DMS53 treated with DMSO at 0.1 percent for 48 hours (cell line): ENCODE results near the gene CRYGN.

Experiments used
- DNase-seq: peaks from one replicate; lab custom pipeline; 2025; ENCODE audit not compliant: unreplicated experiment; lab: John Stamatoyannopoulos, UW

Gene CRYGN

GRCh38 chr7:151427705-151428377 lies 12.1 kb downstream of the CRYGN start:
- peak; percentile 83 for DNase-seq

DNA sequence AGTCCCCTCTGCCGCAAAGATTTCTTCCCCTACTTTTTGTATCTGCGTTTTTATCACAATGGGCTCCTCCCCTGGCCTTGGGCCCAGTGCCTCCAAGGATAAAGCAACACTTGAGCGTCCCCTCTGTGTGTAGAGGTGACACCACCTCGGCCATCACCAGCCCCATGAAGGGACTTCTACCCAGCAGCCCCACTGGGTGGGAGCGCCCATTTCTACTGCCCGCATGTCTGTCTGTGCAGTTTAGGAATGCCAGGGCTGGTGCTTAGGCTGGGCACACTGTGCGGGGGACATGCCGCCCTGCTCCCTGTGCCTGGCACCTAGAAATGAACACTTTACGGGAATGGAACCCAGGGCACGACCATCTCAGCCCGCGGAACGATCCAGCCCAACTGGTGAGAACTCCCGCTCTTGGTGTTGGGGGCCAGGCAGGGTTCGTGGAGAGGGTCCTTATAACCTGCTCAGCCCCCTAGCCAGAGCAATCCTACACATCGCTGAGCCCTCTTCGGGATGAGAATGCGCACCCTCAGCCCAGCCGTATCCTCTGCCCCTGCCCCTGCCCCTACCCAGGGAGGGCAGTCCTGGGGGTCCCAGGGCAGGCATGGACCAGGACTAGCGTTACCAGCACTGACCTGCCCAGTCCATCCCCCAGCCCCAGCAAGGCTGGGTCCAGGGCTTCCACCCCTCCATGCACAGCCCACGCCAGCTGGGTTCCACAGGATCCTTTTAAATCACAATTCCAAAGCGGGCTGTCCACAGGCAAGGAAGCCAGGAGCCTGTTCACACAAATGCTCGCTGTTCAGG lies 12.8 kb downstream of the CRYGN start:
- no peak for DNase-seq

DNA sequence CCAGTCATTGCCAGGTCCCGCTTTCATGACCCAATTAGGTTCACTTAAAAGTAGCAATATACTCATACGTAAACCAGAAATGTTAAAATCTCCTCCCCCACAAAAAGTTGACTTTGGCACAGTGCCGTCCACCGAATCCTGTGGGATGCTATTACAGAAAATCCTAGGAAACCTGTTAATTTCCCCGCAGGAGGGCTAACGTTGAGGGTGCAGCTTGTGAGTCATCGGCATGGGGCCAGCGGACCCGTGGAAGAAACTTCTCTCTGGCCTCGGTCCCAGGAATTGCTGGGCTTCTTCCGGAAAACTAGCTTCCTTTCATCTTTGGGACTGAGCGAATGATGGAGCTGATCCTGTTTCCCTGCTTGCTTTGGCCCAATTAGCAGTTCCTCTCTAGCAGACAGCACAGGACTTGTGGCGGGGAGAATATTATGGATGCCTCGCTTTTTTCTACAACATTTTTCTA lies 13.5 kb downstream of the CRYGN start:
- DNase-seq, result no peak

- DNase-seq, result no peak
Measured at GRCh38 chr7:151425670-151426440, 14.1 kb downstream of the CRYGN start.

DNA sequence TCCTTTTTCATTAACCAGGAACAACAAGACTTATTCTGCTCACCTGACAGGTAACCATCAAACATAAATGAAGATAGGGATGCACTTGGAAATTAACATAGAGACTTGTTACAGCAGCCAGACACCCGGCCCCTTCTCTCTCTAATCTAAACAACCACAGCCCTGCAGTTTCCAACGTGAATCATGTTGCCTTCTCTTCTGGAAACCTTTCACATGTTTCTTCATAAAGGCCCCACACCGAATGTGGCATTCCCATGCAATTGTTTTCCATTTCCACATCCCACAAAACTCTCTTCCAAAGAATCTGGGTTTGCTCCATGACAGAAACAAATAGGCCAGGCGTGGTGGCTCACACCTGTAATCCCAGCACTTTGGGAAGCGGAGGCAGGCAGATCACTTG lies 15.1 kb downstream of the CRYGN start:
- DNase-seq, result no peak

GRCh38 chr7:151423936-151424335 lies 16.0 kb downstream of the CRYGN start:
- no peak for DNase-seq

GRCh38 chr7:151423226-151423625 lies 16.7 kb downstream of the CRYGN start:
- no peak for DNase-seq

GRCh38 chr7:151422212-151422611 lies 17.7 kb downstream of the CRYGN start:
- no peak for DNase-seq

GRCh38 chr7:151420144-151420543 lies 19.8 kb downstream of the CRYGN start:
- no peak for DNase-seq

DNA sequence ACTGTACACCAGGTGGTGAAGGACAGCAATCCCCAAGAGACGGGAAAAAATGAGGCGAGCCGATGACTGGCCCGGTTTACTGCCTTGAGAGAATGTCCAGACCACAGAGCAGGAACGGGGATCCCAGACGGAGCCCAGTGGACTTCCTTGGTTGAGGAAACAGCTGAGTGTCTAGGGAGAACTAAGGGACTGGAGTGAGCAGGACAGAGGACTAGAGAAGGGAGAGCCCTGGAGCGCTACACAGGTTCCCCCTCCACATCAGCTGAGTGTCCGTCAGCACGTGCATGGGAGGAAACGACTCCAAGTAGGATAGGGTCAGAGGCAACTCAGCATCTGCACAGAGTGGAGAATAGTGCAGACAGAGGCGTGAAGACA lies 23.0 kb downstream of the CRYGN start:
- DNase-seq, result no peak

DNA sequence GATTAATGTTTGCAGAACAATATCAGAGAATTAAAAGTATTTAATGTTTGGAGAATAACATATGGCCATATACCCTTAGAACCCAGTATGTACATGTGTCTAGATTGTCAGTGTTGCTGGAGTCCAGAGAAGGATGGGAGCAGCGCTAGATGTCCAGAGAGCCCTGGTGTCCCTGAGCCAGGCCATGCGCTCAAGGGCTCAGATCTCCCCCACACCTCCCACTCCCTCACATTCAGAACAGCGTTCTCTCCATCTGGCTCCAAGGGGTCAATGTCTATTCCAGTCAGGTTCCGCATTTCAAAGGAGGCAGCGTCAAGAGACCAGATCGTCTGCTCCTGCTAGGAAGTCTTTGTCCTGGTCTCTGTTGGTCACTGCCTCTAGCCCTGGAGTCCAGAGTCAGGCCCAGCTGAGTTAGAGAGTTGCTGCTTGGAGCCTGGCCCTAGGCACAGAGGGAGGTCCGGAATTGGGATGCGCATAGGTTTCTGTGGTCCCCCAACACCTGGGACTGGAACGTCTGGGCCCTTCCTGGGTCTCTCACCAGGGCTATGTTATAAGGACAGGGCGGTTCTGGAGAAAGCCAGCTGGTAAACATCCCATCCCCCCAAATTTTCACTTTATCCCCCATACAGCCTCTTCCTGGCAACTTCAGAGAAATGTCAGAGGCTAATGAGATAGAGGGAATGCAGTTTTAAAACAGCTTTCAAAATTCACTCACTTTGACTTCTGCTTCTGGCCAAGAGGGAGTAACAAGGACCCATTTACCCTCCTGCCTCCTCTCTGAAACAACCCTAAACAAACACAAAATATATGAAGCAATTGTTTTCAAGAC lies 23.6 kb downstream of the CRYGN start:
- no peak for DNase-seq

DNA sequence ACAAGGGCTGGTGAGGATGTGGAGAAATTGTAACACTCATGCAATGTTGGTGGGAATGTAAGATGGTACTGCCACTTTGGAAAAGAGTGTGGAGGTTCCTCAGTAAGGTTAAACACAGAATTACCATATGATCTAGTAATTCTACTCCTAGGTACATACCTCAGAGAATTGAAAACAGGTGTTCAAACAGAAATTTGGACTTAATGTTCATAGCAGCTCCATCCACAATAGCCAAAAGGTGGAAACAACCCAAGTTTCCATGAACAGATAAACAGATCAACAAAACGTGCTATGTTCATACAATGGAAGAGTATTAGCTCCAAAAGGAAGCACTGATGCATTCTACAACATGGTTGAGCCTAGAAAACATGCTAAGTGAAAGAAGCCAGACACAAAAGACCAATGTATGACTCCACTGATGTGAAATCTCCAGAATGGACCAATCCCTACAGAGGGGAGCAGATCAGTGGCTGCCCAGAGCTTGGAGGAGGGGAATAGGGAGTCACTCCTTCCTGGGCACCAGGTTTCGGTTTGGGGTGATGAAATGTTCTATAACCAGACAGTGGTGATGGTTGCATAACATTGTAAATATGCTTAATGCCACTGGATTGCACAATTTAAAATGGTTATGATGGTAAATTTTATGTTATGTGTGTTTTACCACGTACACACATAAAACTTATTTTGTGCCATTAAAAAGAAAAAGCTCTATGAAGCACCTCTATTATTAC lies 24.4 kb downstream of the CRYGN start:
- no peak for DNase-seq

GRCh38 chr7:151413241-151413640 lies 26.7 kb downstream of the CRYGN start:
- DNase-seq, result no peak

DNA sequence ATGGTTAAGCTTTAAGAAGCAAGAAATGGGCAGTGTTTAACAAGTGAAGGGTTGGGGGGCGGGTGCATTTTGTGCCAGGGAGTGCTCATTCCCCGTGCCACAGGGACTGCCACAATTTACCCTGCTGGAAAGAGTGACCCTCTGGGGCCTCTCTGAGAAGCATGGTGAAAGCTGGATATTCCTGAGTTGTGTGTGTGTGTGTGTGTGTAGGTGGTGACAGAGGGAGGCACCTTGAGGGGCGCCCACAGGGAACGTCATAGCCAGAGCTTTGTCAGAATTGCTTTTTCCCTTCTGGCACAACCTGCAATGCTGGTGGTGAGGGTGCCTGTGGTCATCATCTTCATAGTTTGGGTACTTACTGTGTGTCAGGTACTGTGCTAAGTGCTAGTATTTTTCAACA lies 27.6 kb downstream of the CRYGN start:
- no peak for DNase-seq

GRCh38 chr7:151411551-151411950 lies 28.4 kb downstream of the CRYGN start:
- no peak for DNase-seq

- DNase-seq, result no peak
Measured at GRCh38 chr7:151410405-151411390, 29.2 kb downstream of the CRYGN start.

DNA sequence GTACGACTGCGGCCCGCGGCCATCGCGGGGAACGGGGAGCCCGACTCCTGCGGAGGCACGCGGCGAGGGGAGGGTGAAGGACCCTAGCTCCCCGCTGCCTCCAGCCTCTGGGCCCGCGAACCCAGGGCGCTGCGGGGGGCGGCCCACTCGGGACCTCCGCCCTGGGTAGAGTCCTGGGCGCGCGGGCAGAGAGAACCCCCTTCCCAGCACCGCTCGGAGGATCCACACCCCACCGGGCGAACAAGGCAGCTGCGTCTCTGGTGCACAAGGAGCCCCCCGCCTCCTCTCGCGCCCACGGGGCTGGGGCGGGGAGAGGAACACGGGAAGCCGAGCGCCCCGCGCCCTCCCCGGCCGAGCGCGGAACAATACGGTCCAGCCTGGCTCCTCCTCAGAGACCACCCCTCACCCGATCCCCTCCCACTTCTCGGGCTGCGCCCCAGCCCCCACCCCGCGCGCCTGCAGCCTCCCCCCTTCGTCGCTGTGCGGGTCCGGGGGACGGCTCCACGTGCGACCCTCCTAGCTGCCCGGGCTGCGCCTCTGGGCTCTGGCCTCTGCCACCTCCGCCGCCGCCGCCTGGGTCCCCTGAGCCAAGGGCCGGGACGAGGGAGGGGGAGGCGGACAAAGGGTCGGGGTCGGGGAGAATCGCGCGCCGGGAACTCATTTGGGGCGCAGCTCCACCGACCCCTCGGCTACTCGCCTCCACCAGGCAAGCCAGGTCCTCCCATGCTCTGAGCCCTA lies 30.1 kb downstream of the CRYGN start, which contains the start of gene WDR86:
TSS of gene WDR86 (minus strand) at position 372 of the 738 bp plus-strand sequence. CDS start 449 bp downstream, outside the sequence.
- no peak for DNase-seq
